ENCODE measurements around the gene TRPC6.

DNA sequence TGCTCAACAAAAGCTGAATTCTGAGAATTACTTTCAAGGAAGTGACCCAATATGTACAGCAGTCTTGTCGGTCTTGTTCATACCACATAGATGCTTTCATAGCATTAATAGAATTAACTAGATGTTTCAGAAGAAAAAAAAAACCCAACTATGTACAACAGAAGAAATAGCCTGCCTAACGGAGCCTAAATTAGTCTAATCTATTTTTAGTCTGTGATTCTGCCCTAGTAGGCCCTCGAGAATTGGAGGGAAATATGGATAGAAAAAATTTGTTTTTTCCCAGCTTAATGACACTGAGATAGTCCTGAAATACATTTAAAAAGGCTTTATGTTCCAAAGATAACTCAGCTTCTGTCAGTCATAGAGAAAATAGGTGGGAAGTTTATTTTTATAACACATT is 17.1 kb upstream of the TRPC6 start:
- TF ChIP-seq, protein P1, sequence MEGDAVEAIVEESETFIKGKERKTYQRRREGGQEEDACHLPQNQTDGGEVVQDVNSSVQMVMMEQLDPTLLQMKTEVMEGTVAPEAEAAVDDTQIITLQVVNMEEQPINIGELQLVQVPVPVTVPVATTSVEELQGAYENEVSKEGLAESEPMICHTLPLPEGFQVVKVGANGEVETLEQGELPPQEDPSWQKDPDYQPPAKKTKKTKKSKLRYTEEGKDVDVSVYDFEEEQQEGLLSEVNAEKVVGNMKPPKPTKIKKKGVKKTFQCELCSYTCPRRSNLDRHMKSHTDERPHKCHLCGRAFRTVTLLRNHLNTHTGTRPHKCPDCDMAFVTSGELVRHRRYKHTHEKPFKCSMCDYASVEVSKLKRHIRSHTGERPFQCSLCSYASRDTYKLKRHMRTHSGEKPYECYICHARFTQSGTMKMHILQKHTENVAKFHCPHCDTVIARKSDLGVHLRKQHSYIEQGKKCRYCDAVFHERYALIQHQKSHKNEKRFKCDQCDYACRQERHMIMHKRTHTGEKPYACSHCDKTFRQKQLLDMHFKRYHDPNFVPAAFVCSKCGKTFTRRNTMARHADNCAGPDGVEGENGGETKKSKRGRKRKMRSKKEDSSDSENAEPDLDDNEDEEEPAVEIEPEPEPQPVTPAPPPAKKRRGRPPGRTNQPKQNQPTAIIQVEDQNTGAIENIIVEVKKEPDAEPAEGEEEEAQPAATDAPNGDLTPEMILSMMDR (IDR thresholded peaks at IDR 0.05; ENCODE audit: low read depth, low read length, missing input control): no peak
- TF ChIP-seq SP1 (IDR thresholded peaks at IDR 0.05) (no peak), JUND (IDR thresholded peaks at IDR 0.05) (no peak), MAX (IDR thresholded peaks at IDR 0.05) (no peak), REST (IDR thresholded peaks at IDR 0.05) (no peak), EGR1 (IDR thresholded peaks at IDR 0.05; ENCODE audit: low read depth in 2 of 2) (no peak), RAD21 (IDR thresholded peaks at IDR 0.05) (no peak), TAF1 (conservative IDR thresholded peaks at IDR 0.05) (no peak), FOXA1 (IDR thresholded peaks at IDR 0.05) (no peak), NR2F2 (IDR thresholded peaks at IDR 0.05) (no peak), YY1 (IDR thresholded peaks at IDR 0.05) (no peak)
- TF ChIP-seq, protein P2, sequence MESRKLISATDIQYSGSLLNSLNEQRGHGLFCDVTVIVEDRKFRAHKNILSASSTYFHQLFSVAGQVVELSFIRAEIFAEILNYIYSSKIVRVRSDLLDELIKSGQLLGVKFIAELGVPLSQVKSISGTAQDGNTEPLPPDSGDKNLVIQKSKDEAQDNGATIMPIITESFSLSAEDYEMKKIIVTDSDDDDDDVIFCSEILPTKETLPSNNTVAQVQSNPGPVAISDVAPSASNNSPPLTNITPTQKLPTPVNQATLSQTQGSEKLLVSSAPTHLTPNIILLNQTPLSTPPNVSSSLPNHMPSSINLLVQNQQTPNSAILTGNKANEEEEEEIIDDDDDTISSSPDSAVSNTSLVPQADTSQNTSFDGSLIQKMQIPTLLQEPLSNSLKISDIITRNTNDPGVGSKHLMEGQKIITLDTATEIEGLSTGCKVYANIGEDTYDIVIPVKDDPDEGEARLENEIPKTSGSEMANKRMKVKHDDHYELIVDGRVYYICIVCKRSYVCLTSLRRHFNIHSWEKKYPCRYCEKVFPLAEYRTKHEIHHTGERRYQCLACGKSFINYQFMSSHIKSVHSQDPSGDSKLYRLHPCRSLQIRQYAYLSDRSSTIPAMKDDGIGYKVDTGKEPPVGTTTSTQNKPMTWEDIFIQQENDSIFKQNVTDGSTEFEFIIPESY (IDR thresholded peaks at IDR 0.05): no peak
- TF ChIP-seq, protein P3, sequence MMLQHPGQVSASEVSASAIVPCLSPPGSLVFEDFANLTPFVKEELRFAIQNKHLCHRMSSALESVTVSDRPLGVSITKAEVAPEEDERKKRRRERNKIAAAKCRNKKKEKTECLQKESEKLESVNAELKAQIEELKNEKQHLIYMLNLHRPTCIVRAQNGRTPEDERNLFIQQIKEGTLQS (IDR thresholded peaks at IDR 0.05): no peak
